Tibial nerve (tissue), 4 donors: Measurements from ENCODE around the gene NKIRAS2.

Source experiments
- CTCF ChIP-seq, 5 experiments: fragments of 200-600 bp in 3 of 5; fragments of 450-650 bp in 2 of 5; sonication (generic) in 3 of 5; IDR thresholded peaks; one replicate each; pipeline ENCODE4 v1.5.1; 2016 to 2019; ENCODE audit warnings: antibody characterized with exemption in 5 of 5, mild to moderate bottlenecking in 3 of 5, moderate library complexity in 2 of 5
- EP300 ChIP-seq, 2 donors: sonication (generic); formaldehyde crosslinking; IDR thresholded peaks; one replicate each; pipeline ENCODE4 v1.6.1; 2017; ENCODE audit warnings: antibody characterized with exemption in 2 of 2, mild to moderate bottlenecking in 1 of 2
- POLR2A ChIP-seq, 2 donors: fragments of 450-650 bp; IDR thresholded peaks; one replicate each; pipeline ENCODE4 v1.6.1; 2017; ENCODE audit warnings: antibody characterized with exemption in 2 of 2, mild to moderate bottlenecking in 2 of 2, moderate library complexity in 2 of 2

GRCh38 chr17:42034059-42034458 lies 14.2 kb downstream of the NKIRAS2 start:
- TF ChIP-seq CTCF (IDR thresholded peaks at IDR 0.05) = no peak
- no peak for TF ChIP-seq EP300 (IDR thresholded peaks at IDR 0.05)
- TF ChIP-seq POLR2A (IDR thresholded peaks at IDR 0.05) = no peak
